Loucy (cell line): Measurements from ENCODE around the gene EPB41L1.

Source experiments
- H2AFZ ChIP-seq: fragments of 200-600 bp; sonication (generic); 2 replicates; pipeline ENCODE4 v1.6.0; 2016; ENCODE audit warnings: antibody characterized with exemption, mild to moderate bottlenecking, low read length, moderate library complexity
- H3F3A ChIP-seq: fragments of 200-600 bp; 2 replicates; pipeline ENCODE4 v1.6.0; 2016; ENCODE audit warnings: antibody characterized with exemption, low read depth, mild to moderate bottlenecking
- H3K27me3 ChIP-seq: fragments of 200-600 bp; sonication (generic); 2 replicates; pipeline ENCODE4 v1.6.1; 2014; ENCODE audit warnings: low read length, mild to moderate bottlenecking; ENCODE audit not compliant: insufficient read depth, poor library complexity, severe bottlenecking
- H3K36me3 ChIP-seq: fragments of 200-600 bp; sonication (generic); 2 replicates; pipeline ENCODE4 v1.6.1; 2016; ENCODE audit warnings: low read length; ENCODE audit not compliant: insufficient read depth
- H3K4me1 ChIP-seq: fragments of 200-600 bp; sonication (generic); 2 replicates; pipeline ENCODE4 v1.5.1; 2014; ENCODE audit warnings: low read length, mild to moderate bottlenecking; ENCODE audit not compliant: insufficient read depth, poor library complexity, severe bottlenecking
- H3K4me2 ChIP-seq: fragments of 200-600 bp; sonication (generic); 2 replicates; pipeline ENCODE4 v1.6.0; 2014; ENCODE audit warnings: antibody characterized with exemption, low read length, low read depth, mild to moderate bottlenecking; ENCODE audit not compliant: poor library complexity, severe bottlenecking
- H3K4me3 ChIP-seq: fragments of 200-600 bp; sonication (generic); 2 replicates; pipeline ENCODE4 v1.5.1; 2014; ENCODE audit warnings: low read length, mild to moderate bottlenecking, mixed read lengths; ENCODE audit not compliant: poor library complexity, severe bottlenecking
- H3K79me2 ChIP-seq: fragments of 200-600 bp; sonication (generic); 2 replicates; pipeline ENCODE4 v1.6.1; 2014; ENCODE audit warnings: low read length; ENCODE audit not compliant: insufficient read depth
- H3K9ac ChIP-seq: fragments of 200-600 bp; sonication (generic); 2 replicates; pipeline ENCODE4 v1.6.0; 2014; ENCODE audit warnings: mild to moderate bottlenecking, low read depth, low read length, moderate library complexity; ENCODE audit not compliant: poor library complexity, severe bottlenecking
- H3K9me2 ChIP-seq: fragments of 200-600 bp; sonication (generic); replicated peaks from 2 replicates; pipeline ENCODE4 v1.6.1; 2016; ENCODE audit warnings: low read depth, low read length, mixed read lengths
- H3K9me3 ChIP-seq: fragments of 200-600 bp; sonication (generic); 2 replicates; pipeline ENCODE4 v1.6.1; 2014; ENCODE audit warnings: mild to moderate bottlenecking, antibody characterized with exemption, low read length, low read depth; ENCODE audit not compliant: insufficient read depth
- H4K20me1 ChIP-seq: fragments of 200-600 bp; sonication (generic); 2 replicates; pipeline ENCODE4 v1.6.0; 2014; ENCODE audit warnings: antibody characterized with exemption, low read length, mild to moderate bottlenecking; ENCODE audit not compliant: insufficient read depth, poor library complexity, severe bottlenecking
- EZH2phosphoT487 ChIP-seq: fragments of 200-600 bp; IDR thresholded peaks from 2 replicates; pipeline ENCODE4 v1.6.1; 2018; ENCODE audit warnings: antibody characterized with exemption, mild to moderate bottlenecking, moderate library complexity, borderline replicate concordance
- TF ChIP-seq, protein P1 (sequence below): fragments of 200-600 bp; sonication (generic); conservative IDR thresholded peaks from 2 replicates; pipeline ENCODE4 v1.5.1; 2014; ENCODE audit warnings: mild to moderate bottlenecking, antibody characterized with exemption, low read length

Gene EPB41L1

DNA sequence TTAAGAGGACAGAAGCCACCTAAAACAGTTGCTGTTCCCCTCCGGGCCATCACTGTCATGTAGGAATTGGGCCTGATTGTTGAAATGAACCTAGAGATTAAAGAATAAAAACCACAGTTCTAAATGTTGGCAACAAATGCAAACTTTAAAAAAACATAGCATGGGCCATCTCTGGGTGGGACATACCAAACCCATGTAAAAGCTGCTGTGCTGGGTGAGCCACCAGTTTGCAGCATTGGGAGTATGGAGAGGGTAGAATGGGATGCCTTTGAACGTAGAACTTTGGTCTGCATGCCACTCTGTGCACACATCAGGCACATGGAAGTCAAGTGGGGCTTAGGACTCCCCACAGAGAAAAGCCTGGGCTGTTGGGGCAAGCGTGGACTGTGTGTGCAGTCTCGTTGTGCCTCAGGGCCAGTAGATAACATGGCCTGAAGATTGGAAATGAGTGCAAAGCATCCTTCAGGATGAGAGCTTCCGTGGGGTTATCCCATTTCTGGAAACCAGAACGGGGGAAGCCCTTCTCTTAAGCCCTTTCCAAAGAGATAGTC, 28.1 kb downstream of the EPB41L1 start:
- Histone ChIP-seq H3K9me2 (no peaks in the 10 kb centered on the region), H3K9me3 (no peaks in the 10 kb centered on the region), H2AFZ (no peak overlapping the region), H4K20me1 (no peaks in the 10 kb centered on the region), H3F3A (no peaks in the 10 kb centered on the region), H3K4me3 (no peak overlapping the region), H3K79me2 (no peaks in the 10 kb centered on the region), H3K9ac (no peak overlapping the region), H3K4me1 (no peaks in the 10 kb centered on the region), H3K27me3 (no peaks in the 10 kb centered on the region), H3K36me3 (no peaks in the 10 kb centered on the region), H3K4me2 (no peak overlapping the region)
- TF ChIP-seq, protein P1, sequence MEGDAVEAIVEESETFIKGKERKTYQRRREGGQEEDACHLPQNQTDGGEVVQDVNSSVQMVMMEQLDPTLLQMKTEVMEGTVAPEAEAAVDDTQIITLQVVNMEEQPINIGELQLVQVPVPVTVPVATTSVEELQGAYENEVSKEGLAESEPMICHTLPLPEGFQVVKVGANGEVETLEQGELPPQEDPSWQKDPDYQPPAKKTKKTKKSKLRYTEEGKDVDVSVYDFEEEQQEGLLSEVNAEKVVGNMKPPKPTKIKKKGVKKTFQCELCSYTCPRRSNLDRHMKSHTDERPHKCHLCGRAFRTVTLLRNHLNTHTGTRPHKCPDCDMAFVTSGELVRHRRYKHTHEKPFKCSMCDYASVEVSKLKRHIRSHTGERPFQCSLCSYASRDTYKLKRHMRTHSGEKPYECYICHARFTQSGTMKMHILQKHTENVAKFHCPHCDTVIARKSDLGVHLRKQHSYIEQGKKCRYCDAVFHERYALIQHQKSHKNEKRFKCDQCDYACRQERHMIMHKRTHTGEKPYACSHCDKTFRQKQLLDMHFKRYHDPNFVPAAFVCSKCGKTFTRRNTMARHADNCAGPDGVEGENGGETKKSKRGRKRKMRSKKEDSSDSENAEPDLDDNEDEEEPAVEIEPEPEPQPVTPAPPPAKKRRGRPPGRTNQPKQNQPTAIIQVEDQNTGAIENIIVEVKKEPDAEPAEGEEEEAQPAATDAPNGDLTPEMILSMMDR: no peak
- TF ChIP-seq EZH2phosphoT487: no peak

DNA sequence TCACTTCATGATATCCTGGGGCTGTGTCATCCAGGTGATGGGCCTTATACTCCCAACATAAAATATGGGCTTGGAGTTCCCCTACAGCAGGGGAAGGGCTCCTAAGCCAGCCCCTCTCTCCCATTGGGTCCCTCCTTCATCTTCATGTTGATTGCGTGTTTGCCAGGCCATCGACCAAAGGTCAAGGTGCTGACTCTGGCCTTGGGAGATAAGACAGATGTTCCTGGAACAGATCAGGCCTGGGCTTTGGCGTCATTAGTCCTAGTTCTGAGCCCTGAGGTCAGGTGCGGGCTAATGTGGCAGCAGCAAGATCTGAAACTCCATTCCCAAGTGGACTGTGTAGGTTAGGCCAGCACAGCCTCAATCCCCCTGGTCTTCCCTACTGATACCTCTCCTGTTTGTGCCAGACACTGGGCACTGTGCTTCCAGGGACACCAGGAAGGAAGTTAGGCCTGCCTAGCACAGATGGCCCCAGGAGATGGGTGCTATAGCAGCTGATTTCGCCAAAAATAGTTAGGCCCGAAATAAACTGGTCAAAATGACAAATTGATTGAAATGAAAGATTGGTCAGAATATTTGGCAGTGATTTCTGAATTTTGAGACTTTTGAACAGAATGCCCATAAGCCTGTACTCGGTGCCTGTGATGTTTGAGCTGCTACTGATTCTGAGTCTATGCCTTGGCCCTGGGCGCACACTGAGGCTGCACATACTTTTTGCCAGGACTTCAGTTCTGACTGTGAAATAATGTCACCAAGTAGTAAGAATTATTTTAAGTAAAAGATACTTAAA, 28.8 kb downstream of the EPB41L1 start:
- no peaks in the 10 kb centered on the region for H3K79me2 ChIP-seq
- no peak for TF ChIP-seq EZH2phosphoT487
- TF ChIP-seq, protein P1: no peak
- no peaks in the 10 kb centered on the region for H3K36me3 ChIP-seq
- no peak overlapping the region for H3K9ac ChIP-seq
- no peak overlapping the region for H2AFZ ChIP-seq
- no peaks in the 10 kb centered on the region for H4K20me1 ChIP-seq
- H3K9me3 ChIP-seq: no peaks in the 10 kb centered on the region
- H3K27me3 ChIP-seq: no peaks in the 10 kb centered on the region
- H3K4me1 ChIP-seq: no peaks in the 10 kb centered on the region
- H3K4me2 ChIP-seq: no peak overlapping the region
- H3F3A ChIP-seq: no peaks in the 10 kb centered on the region
- no peak overlapping the region for H3K4me3 ChIP-seq
- no peaks in the 10 kb centered on the region for H3K9me2 ChIP-seq

DNA sequence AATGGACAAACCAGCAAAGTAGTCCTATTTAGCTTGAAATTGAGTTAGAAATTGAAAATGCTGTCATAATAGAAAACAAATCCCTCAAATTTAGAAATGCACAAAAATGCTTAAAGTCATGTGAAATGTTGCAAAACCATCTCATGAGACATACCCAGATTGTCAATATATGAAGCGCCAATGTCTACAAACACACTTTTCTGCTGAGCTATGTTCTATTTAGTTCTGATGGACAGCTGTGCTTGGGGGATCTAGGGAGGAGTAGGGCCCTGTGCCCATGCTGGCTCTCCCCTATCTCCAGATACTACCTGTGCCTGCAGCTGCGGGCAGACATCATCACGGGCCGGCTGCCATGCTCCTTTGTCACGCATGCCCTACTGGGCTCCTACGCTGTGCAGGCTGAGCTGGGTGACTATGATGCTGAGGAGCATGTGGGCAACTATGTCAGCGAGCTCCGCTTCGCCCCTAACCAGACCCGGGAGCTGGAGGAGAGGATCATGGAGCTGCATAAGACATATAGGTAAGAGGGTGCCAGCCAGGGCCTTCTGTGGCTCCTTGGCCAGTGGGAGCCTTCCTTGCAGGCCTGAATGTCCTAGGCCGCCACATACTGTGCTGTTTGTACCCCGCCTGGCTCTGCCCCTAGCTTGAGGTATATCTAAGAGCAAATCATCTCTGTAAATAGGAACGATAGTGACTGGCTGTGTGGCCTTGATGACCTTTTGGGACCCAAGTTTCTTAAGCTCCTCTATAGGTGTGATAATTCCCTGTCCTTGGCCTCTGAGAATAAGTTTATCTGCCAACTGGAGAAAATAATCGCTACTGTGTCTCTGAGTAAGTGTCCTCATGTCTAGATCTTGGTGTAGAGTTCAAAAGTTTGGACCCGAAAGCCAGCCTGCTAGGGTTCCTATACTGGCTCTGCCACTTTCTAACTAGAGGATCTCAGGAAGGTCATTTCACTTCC, 30.6 kb downstream of the EPB41L1 start:
- no peaks in the 10 kb centered on the region for H3F3A ChIP-seq
- H3K36me3 ChIP-seq: no peaks in the 10 kb centered on the region
- no peaks in the 10 kb centered on the region for H4K20me1 ChIP-seq
- H3K27me3 ChIP-seq: no peaks in the 10 kb centered on the region
- H3K4me2 ChIP-seq: no peak overlapping the region
- no peaks in the 10 kb centered on the region for H3K9me2 ChIP-seq
- no peaks in the 10 kb centered on the region for H3K4me1 ChIP-seq
- H2AFZ ChIP-seq: no peak overlapping the region
- no peak overlapping the region for H3K9ac ChIP-seq
- H3K9me3 ChIP-seq: no peaks in the 10 kb centered on the region
- H3K79me2 ChIP-seq: no peaks in the 10 kb centered on the region
- TF ChIP-seq, protein P1: no peak
- TF ChIP-seq EZH2phosphoT487: no peak
- H3K4me3 ChIP-seq: no peak overlapping the region
